Measurements from ENCODE around the gene GIGYF2. TPM values are rescaled to one million over a fixed set of nuclear protein-coding genes. Genes with fewer than 3 reads are reported as not detected.
"Not testable (repeated sequence)": the region's sequence is repeated elsewhere in the genome, so short reads cannot be mapped to it uniquely, and the experiment has no call there.

GIGYF2 gene
- 37.0 and 43.7 TPM in 2 replicates for total RNA-seq (2014; rRNA removed; shearing (Covaris generic))

GRCh38 chr2:232697059-232697806 is at the start of gene GIGYF2:
Gene GIGYF2, plus strand, starts transcription at chr2:232697331. Its CDS starts 37,867 bp downstream, at chr2:232735198.
- peak; percentile 92 for DNase-seq (ENCODE audit: low spot score)

GRCh38 chr2:232649033-232649432 is 48.1 kb upstream of the GIGYF2 start:
- no peak for DNase-seq (ENCODE audit: low spot score)

- no peak for DNase-seq (ENCODE audit: low spot score)
Measured at GRCh38 chr2:232652505-232652851, 44.7 kb upstream of the GIGYF2 start.

GRCh38 chr2:232653441-232653840 is 43.7 kb upstream of the GIGYF2 start:
- no peak for DNase-seq (ENCODE audit: low spot score)

- no peak for DNase-seq (ENCODE audit: low spot score)
Measured at GRCh38 chr2:232655392-232655791, 41.7 kb upstream of the GIGYF2 start.

GRCh38 chr2:232658217-232658785 is 38.8 kb upstream of the GIGYF2 start:
- no peak for DNase-seq (ENCODE audit: low spot score)

GRCh38 chr2:232659359-232659758 is 37.8 kb upstream of the GIGYF2 start:
- DNase-seq (ENCODE audit: low spot score) = no peak

- no peak for DNase-seq (ENCODE audit: low spot score)
Measured at GRCh38 chr2:232662486-232663260, 34.5 kb upstream of the GIGYF2 start.

- DNase-seq (ENCODE audit: low spot score) = no peak
Measured at GRCh38 chr2:232666051-232666805, 30.9 kb upstream of the GIGYF2 start.

- no peak for DNase-seq (ENCODE audit: low spot score)
Measured at GRCh38 chr2:232667989-232668583, 29.0 kb upstream of the GIGYF2 start.

GRCh38 chr2:232668805-232669444 is 28.2 kb upstream of the GIGYF2 start:
- no peak for DNase-seq (ENCODE audit: low spot score)

- peak; percentile 27 for DNase-seq (ENCODE audit: low spot score)
Measured at GRCh38 chr2:232672588-232672987, 24.5 kb upstream of the GIGYF2 start.

GRCh38 chr2:232674491-232674890 is 22.6 kb upstream of the GIGYF2 start:
- DNase-seq (ENCODE audit: low spot score) = no peak

- DNase-seq (ENCODE audit: low spot score) = no peak
Measured at GRCh38 chr2:232675381-232675780, 21.8 kb upstream of the GIGYF2 start.

- no peak for DNase-seq (ENCODE audit: low spot score)
Measured at GRCh38 chr2:232680006-232680405, 17.1 kb upstream of the GIGYF2 start.

- DNase-seq (ENCODE audit: low spot score) = no peak
Measured at GRCh38 chr2:232681527-232681926, 15.6 kb upstream of the GIGYF2 start.

- DNase-seq (ENCODE audit: low spot score) = no peak
Measured at GRCh38 chr2:232683368-232683767, 13.8 kb upstream of the GIGYF2 start.

- not testable (repeated sequence) for DNase-seq (ENCODE audit: low spot score)
Measured at GRCh38 chr2:232685391-232685790, 11.7 kb upstream of the GIGYF2 start.

GRCh38 chr2:232687382-232688160 is 9.6 kb upstream of the GIGYF2 start:
- no peak for DNase-seq (ENCODE audit: low spot score)

- DNase-seq (ENCODE audit: low spot score) = no peak
Measured at GRCh38 chr2:232688201-232688600, 8.9 kb upstream of the GIGYF2 start.
